MCF 10A (cell line): Measurements from ENCODE around the gene KLHL26. TPM values are rescaled to one million over a fixed set of nuclear protein-coding genes. Genes with fewer than 3 reads are reported as not detected.

ENCODE experiments used
- BruUV-seq: library from RNA; stranded (reverse); fragments of 400-500 nt; replicated peaks from 2 replicates; lab custom pipeline; 2021; lab: Mats Ljungman, UMichigan
- CTCF ChIA-PET: fragments of 300-600 bp; sonication (Branson Sonifier 250); formaldehyde crosslinking; extraction: SDS; loops from one replicate; lab custom pipeline; 2021; ENCODE audit warnings: antibody characterized with exemption, inconsistent platforms; lab: Yijun Ruan, JAX
- POLR2A ChIA-PET: fragments of 300-600, 350-650 bp; sonication (Branson Sonifier 250); formaldehyde crosslinking; extraction: SDS; loops from one replicate; lab custom pipeline; 2020; ENCODE audit warnings: antibody characterized with exemption, inconsistent platforms; lab: Yijun Ruan, JAX
- DNase-seq: peaks from one replicate; pipeline ENCODE4 v3.0.0-alpha.2; 2018; ENCODE audit not compliant: unreplicated experiment
- H3K27ac Mint-ChIP-seq: one replicate; pipeline ENCODE4 v1.8.0; 2022; ENCODE audit warnings: mild to moderate bottlenecking, low read depth, mixed read lengths; ENCODE audit not compliant: unreplicated experiment
- H3K27me3 Mint-ChIP-seq: one replicate; pipeline ENCODE4 v1.8.0; 2022; ENCODE audit warnings: mixed read lengths; ENCODE audit not compliant: insufficient read depth, unreplicated experiment
- H3K36me3 Mint-ChIP-seq: one replicate; pipeline ENCODE4 v1.8.0; 2022; ENCODE audit warnings: mild to moderate bottlenecking, moderate library complexity, mixed read lengths; ENCODE audit not compliant: insufficient read depth, unreplicated experiment
- H3K4me1 Mint-ChIP-seq: one replicate; pipeline ENCODE4 v1.8.0; 2022; ENCODE audit warnings: mixed read lengths; ENCODE audit not compliant: insufficient read depth, unreplicated experiment
- H3K4me3 Mint-ChIP-seq: one replicate; pipeline ENCODE4 v1.8.0; 2022; ENCODE audit warnings: mild to moderate bottlenecking, moderate library complexity, mixed read lengths; ENCODE audit not compliant: unreplicated experiment
- H3K9me3 Mint-ChIP-seq: one replicate; pipeline ENCODE4 v1.8.0; 2022; ENCODE audit warnings: mixed read lengths; ENCODE audit not compliant: unreplicated experiment
- intact Hi-C: fragments of 100-400 bp; cut with micrococcal nuclease; formaldehyde crosslinking; loops from 2 replicates; pipeline ENCODE4 v1.14.1; 2022
- total RNA-seq: library from RNA; stranded (reverse); gene quantifications from 2 replicates; pipeline ENCODE4 v1.2.3, GENCODE V29; 2022
- TF ChIP-seq, protein P1 (sequence below): fragments of 200-600 bp; IDR thresholded peaks from one replicate; pipeline ENCODE4 v1.8.0; 2022; ENCODE audit warnings: antibody characterized with exemption, mild to moderate bottlenecking; ENCODE audit not compliant: unreplicated experiment

The KLHL26 gene
- total RNA-seq, 1 experiment from 2014 or later, result 6.6 TPM

DNA sequence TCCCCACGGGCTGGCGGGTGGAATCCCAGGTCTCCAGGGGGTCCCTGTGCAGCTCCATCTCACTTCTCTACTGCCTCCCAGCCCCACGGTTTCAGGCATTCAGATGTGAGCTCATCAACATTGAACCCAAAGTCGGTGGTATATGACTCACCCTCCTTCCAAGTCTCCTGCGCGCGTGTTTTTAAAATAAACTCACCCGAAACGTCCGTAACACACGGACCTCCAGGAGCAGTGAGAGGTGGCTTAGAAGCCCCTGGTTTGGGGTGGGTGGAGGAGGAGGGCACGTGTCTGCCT, 32.6 kb downstream of the KLHL26 start:
- no peak overlapping the region for H3K4me3 Mint-ChIP-seq
- no peaks in the 10 kb centered on the region for H3K9me3 Mint-ChIP-seq
- TF ChIP-seq, protein P1, sequence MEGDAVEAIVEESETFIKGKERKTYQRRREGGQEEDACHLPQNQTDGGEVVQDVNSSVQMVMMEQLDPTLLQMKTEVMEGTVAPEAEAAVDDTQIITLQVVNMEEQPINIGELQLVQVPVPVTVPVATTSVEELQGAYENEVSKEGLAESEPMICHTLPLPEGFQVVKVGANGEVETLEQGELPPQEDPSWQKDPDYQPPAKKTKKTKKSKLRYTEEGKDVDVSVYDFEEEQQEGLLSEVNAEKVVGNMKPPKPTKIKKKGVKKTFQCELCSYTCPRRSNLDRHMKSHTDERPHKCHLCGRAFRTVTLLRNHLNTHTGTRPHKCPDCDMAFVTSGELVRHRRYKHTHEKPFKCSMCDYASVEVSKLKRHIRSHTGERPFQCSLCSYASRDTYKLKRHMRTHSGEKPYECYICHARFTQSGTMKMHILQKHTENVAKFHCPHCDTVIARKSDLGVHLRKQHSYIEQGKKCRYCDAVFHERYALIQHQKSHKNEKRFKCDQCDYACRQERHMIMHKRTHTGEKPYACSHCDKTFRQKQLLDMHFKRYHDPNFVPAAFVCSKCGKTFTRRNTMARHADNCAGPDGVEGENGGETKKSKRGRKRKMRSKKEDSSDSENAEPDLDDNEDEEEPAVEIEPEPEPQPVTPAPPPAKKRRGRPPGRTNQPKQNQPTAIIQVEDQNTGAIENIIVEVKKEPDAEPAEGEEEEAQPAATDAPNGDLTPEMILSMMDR, result no peak
- H3K27ac Mint-ChIP-seq, result no peak overlapping the region
- POLR2A ChIA-PET, result no interaction called here
- CTCF ChIA-PET, result interaction anchor here (0.7 kb wide), 1 partner anchor 223 kb away, joined by 3 read pairs; no protein-coding TSS in a partner anchor
- intact Hi-C loops, result no loop called here
- peaks cover 23% of the 10 kb centered on the region for H3K36me3 Mint-ChIP-seq
- H3K4me1 Mint-ChIP-seq, result no peaks in the 10 kb centered on the region
- no TSS peak for BruUV-seq
- no peak for DNase-seq
- no peaks in the 10 kb centered on the region for H3K27me3 Mint-ChIP-seq

DNA sequence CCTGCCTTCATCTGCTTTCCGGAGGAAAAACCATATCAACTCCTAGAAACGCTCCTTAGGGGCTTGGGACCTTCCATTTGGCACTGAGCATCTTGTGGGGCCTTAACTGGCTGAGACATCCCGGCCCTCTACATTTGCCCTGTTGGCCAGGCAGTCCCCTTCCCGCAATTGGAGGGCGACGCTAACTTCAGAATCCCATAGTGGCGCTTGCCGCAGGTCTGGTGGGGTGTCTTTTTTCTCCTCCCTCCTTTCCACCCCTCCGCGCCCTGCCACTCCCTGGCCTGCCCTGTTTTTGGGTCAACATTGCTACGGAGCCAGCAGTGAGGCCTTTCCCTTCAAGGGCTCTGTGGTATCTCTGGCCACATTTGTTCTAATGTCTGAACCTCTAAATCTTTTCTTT, 33.1 kb downstream of the KLHL26 start:
- Mint-ChIP-seq H3K27ac (no peak overlapping the region), H3K4me3 (no peak overlapping the region), H3K9me3 (no peaks in the 10 kb centered on the region), H3K4me1 (no peaks in the 10 kb centered on the region), H3K36me3 (peaks cover 19% of the 10 kb centered on the region), H3K27me3 (no peaks in the 10 kb centered on the region)
- DNase-seq, result no peak
- CTCF ChIA-PET, result interaction anchor here (0.7 kb wide), 1 partner anchor 174 kb away, joined by 3 read pairs; no protein-coding TSS in a partner anchor
- TF ChIP-seq, protein P1, result no peak
- intact Hi-C loops, result loop anchor here (10.0 kb wide), 1 partner anchor 195 kb away; no protein-coding TSS in a partner anchor
- POLR2A ChIA-PET, result no interaction called here
- BruUV-seq, result no TSS peak

DNA sequence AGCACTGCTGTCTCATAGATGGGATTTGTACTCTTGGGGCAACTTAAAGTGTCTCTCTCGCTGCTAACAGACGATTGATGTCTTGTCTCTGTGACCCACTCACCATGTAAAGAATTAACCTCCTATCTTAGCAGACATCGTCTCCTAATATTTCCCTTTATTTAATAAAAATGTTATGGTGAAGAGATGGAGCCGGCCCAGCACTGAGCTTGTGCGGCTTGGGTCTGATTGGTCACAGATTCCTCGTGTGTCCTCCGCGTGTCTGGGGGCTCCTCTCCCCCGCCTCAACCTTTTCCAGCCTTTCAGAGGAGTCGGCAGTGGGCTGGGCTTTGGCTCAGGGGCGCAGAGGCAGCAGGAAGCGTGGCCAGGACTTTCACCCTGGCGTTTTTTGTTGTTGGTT, 33.5 kb downstream of the KLHL26 start:
- Mint-ChIP-seq H3K27me3 (no peaks in the 10 kb centered on the region), H3K27ac (no peak overlapping the region), H3K4me1 (no peaks in the 10 kb centered on the region), H3K9me3 (no peaks in the 10 kb centered on the region), H3K4me3 (no peak overlapping the region), H3K36me3 (peaks cover 18% of the 10 kb centered on the region)
- ChIA-PET CTCF (interaction anchor here (0.7 kb wide), 1 partner anchor 174 kb away, joined by 3 read pairs; no protein-coding TSS in a partner anchor), POLR2A (no interaction called here)
- BruUV-seq, result no TSS peak
- TF ChIP-seq, protein P1, result no peak
- no peak for DNase-seq
- intact Hi-C loops, result loop anchor here (10.0 kb wide), 1 partner anchor 196 kb away; no protein-coding TSS in a partner anchor

DNA sequence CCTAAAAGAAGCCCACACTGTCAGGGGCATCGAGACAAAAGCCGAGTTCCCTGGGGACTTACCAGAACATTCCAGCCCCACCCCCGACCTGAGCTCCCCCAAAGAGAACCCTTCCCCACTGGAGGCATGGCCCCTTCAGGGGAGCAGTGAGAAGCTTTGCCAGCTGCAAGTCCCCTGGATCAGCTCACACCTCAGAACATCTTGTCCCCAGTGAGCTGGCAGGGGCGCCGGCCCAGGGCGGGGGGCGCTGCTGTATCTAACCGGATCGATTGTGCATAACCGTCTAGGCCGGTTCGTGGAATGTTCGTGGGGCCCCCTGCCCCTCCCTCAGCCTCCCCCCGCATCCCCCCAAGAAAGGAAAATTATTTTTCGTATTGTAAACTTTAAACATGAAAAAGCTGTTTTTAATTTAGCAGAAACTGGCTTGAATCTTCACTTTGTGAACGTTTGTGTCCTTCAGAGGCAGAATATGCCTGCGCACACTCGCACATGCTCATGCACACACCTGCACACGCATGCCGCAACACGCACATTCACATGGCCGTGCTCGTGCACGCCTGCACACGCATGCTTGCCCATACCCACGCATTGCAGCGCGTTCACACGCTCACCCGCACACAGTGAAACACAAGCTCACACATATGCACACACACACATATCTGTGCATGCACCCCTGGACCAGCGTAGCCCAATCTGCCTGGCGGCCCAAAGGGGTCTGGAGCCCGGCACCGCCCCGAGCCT, 34.6 kb downstream of the KLHL26 start:
- no peaks in the 10 kb centered on the region for H3K9me3 Mint-ChIP-seq
- H3K27me3 Mint-ChIP-seq, result no peaks in the 10 kb centered on the region
- H3K36me3 Mint-ChIP-seq, result peaks cover 18% of the 10 kb centered on the region
- H3K27ac Mint-ChIP-seq, result no peak overlapping the region
- BruUV-seq, result no TSS peak
- TF ChIP-seq, protein P1, result no peak
- no peak overlapping the region for H3K4me3 Mint-ChIP-seq
- H3K4me1 Mint-ChIP-seq, result no peaks in the 10 kb centered on the region
- DNase-seq, result no peak
- POLR2A ChIA-PET, result interaction anchor here (0.5 kb wide), 1 partner anchor 296 kb away, joined by 3 read pairs; no protein-coding TSS in a partner anchor
- intact Hi-C loops, result loop anchor here (10.0 kb wide), 1 partner anchor 197 kb away; no protein-coding TSS in a partner anchor
- CTCF ChIA-PET, result interaction anchor here (2.5 kb wide), 1 partner anchor 82 kb away, joined by 9 read pairs; the partner anchor contains the start of gene REX1BD
